ENCODE results near the gene BOK. TPM values are rescaled to one million over a fixed set of nuclear protein-coding genes. Genes with fewer than 3 reads are reported as not detected.

Gene BOK
- total and polyA plus RNA-seq, 10 of the 15 experiments (the other 5 are each of a cell fraction or from before 2014, with no cell fraction given): 0.04 to 0.15 (median 0.12) TPM; not detected in 7

DNA sequence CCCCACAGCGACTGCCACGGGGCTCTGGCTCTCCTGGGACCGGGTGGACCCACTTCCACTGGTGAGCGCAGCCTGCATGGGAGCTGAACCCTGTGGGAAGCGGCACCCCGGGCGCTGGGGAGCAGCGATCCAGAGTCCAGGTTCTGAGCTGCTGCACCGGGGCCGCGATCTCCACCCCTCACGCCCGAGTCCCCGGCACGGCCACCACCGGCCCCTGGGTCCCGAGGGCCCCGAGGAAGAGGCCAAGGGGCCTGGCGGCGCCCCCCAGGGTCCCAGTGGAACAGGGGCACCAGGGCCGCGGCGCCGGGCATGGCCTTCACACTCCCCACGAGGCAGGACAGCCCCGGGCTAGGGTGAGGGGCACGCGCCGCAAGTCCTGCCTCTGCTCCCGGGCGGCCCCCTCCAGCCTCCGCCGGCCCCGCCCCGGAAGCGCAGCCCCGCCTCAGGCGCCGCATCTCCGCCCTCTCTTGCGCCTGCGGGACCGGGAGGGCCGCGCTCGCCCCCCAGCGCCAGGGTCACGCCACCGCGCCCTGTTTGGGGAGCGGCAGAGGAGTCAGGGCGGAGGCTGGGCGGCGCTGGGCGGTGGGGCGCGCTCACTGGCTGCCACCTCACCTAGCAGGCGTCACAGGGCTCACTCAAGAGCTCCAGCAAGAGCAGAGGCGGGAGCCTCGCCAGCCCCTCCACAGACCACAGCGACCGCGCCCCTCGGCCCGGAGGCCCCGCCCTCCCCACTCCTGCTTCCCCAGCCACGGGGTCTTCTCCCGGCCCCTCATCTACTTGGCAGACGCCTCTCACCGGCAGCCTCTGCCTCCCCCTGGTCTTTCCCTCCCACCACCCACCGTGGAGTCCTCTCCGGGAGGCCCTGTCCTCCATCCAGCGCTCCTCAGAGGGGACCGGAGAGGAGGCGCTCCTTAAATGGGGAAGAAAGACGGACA, 51.6 kb downstream of the BOK start (continued):
- no peak for TF ChIP-seq CBX3 (IDR thresholded peaks at IDR 0.05; ENCODE audit: borderline replicate concordance, low read depth)
- TF ChIP-seq TCF12 (IDR thresholded peaks at IDR 0.05; ENCODE audit: low read depth, low read length): no peak
- no peak for TF ChIP-seq NFYA (IDR thresholded peaks at IDR 0.05; ENCODE audit: borderline replicate concordance, low read depth, low read length)
- no peak for TF ChIP-seq MYB (IDR thresholded peaks at IDR 0.05; ENCODE audit: borderline replicate concordance, low read depth, low read length)
- peak; percentile 76 for TF ChIP-seq RAD21 (IDR thresholded peaks at IDR 0.05; ENCODE audit: insufficient read depth, low read depth, low read length)
- no peak for TF ChIP-seq TBL1XR1 (IDR thresholded peaks at IDR 0.05; ENCODE audit: low read depth, low read length)
- TF ChIP-seq, protein P1, sequence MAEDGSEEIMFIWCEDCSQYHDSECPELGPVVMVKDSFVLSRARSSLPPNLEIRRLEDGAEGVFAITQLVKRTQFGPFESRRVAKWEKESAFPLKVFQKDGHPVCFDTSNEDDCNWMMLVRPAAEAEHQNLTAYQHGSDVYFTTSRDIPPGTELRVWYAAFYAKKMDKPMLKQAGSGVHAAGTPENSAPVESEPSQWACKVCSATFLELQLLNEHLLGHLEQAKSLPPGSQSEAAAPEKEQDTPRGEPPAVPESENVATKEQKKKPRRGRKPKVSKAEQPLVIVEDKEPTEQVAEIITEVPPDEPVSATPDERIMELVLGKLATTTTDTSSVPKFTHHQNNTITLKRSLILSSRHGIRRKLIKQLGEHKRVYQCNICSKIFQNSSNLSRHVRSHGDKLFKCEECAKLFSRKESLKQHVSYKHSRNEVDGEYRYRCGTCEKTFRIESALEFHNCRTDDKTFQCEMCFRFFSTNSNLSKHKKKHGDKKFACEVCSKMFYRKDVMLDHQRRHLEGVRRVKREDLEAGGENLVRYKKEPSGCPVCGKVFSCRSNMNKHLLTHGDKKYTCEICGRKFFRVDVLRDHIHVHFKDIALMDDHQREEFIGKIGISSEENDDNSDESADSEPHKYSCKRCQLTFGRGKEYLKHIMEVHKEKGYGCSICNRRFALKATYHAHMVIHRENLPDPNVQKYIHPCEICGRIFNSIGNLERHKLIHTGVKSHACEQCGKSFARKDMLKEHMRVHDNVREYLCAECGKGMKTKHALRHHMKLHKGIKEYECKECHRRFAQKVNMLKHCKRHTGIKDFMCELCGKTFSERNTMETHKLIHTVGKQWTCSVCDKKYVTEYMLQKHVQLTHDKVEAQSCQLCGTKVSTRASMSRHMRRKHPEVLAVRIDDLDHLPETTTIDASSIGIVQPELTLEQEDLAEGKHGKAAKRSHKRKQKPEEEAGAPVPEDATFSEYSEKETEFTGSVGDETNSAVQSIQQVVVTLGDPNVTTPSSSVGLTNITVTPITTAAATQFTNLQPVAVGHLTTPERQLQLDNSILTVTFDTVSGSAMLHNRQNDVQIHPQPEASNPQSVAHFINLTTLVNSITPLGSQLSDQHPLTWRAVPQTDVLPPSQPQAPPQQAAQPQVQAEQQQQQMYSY (CRISPR knock-in tag; IDR thresholded peaks at IDR 0.05): no peak
- no peak for TF ChIP-seq ZBED1 (IDR thresholded peaks at IDR 0.05; ENCODE audit: borderline replicate concordance)
- TF ChIP-seq, protein P2, sequence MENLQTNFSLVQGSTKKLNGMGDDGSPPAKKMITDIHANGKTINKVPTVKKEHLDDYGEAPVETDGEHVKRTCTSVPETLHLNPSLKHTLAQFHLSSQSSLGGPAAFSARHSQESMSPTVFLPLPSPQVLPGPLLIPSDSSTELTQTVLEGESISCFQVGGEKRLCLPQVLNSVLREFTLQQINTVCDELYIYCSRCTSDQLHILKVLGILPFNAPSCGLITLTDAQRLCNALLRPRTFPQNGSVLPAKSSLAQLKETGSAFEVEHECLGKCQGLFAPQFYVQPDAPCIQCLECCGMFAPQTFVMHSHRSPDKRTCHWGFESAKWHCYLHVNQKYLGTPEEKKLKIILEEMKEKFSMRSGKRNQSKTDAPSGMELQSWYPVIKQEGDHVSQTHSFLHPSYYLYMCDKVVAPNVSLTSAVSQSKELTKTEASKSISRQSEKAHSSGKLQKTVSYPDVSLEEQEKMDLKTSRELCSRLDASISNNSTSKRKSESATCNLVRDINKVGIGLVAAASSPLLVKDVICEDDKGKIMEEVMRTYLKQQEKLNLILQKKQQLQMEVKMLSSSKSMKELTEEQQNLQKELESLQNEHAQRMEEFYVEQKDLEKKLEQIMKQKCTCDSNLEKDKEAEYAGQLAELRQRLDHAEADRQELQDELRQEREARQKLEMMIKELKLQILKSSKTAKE (IDR thresholded peaks at IDR 0.05; ENCODE audit: low read depth, poor library complexity, severe bottlenecking): no peak
- TF ChIP-seq, protein P3, sequence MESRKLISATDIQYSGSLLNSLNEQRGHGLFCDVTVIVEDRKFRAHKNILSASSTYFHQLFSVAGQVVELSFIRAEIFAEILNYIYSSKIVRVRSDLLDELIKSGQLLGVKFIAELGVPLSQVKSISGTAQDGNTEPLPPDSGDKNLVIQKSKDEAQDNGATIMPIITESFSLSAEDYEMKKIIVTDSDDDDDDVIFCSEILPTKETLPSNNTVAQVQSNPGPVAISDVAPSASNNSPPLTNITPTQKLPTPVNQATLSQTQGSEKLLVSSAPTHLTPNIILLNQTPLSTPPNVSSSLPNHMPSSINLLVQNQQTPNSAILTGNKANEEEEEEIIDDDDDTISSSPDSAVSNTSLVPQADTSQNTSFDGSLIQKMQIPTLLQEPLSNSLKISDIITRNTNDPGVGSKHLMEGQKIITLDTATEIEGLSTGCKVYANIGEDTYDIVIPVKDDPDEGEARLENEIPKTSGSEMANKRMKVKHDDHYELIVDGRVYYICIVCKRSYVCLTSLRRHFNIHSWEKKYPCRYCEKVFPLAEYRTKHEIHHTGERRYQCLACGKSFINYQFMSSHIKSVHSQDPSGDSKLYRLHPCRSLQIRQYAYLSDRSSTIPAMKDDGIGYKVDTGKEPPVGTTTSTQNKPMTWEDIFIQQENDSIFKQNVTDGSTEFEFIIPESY (IDR thresholded peaks at IDR 0.05): no peak
- TF ChIP-seq BRCA1 (IDR thresholded peaks at IDR 0.05; ENCODE audit: low read depth, low read length): no peak
- TF ChIP-seq ETV6 (conservative IDR thresholded peaks at IDR 0.05 in 1 of 2, IDR thresholded peaks at IDR 0.05 in 1 of 2; ENCODE audit: borderline replicate concordance in 1 of 2, low read depth in 1 of 2): no peak
- no peak for TF ChIP-seq KLF5 (IDR thresholded peaks at IDR 0.05; ENCODE audit: partially characterized antibody)
- no peak for TF ChIP-seq FOXK2 (IDR thresholded peaks at IDR 0.05)
- TF ChIP-seq NFYB (IDR thresholded peaks at IDR 0.05; ENCODE audit: insufficient read depth, low read depth, low read length): no peak
- TF ChIP-seq, protein P4, sequence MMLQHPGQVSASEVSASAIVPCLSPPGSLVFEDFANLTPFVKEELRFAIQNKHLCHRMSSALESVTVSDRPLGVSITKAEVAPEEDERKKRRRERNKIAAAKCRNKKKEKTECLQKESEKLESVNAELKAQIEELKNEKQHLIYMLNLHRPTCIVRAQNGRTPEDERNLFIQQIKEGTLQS (IDR thresholded peaks at IDR 0.05; ENCODE audit: borderline replicate concordance, extremely low read depth, low read depth, low read length): no peak
- 0 out of 4 replicates have a peak, but pooled peaks of 1 of the 2 experiments have one; percentile 62 for TF ChIP-seq SRF (IDR thresholded peaks at IDR 0.05; ENCODE audit: low read depth in 2 of 2, low read length in 2 of 2)
- peak; percentile 66; the same call in 1 of the 2 replicates for TF ChIP-seq DPF2 (IDR thresholded peaks at IDR 0.05)
- TF ChIP-seq PML (IDR thresholded peaks at IDR 0.05; ENCODE audit: low read length): no peak
- TF ChIP-seq CREM (IDR thresholded peaks at IDR 0.05; ENCODE audit: low read depth): no peak
- TF ChIP-seq ZNF24 (IDR thresholded peaks at IDR 0.05): 0 out of 2 replicates have a peak, but pooled peaks have one; percentile 19
- no peak for TF ChIP-seq JUNB (IDR thresholded peaks at IDR 0.05)

All from GM12878 (cell line).